Measurements from ENCODE around the gene EIF6.

GRCh38 chr20:35281506-35282101 is 3.0 kb downstream of the EIF6 start:
- TF ChIP-seq POLR2AphosphoS5 (IDR thresholded peaks at IDR 0.05; ENCODE audit: low read depth), result no peak
- TF ChIP-seq, protein P1, sequence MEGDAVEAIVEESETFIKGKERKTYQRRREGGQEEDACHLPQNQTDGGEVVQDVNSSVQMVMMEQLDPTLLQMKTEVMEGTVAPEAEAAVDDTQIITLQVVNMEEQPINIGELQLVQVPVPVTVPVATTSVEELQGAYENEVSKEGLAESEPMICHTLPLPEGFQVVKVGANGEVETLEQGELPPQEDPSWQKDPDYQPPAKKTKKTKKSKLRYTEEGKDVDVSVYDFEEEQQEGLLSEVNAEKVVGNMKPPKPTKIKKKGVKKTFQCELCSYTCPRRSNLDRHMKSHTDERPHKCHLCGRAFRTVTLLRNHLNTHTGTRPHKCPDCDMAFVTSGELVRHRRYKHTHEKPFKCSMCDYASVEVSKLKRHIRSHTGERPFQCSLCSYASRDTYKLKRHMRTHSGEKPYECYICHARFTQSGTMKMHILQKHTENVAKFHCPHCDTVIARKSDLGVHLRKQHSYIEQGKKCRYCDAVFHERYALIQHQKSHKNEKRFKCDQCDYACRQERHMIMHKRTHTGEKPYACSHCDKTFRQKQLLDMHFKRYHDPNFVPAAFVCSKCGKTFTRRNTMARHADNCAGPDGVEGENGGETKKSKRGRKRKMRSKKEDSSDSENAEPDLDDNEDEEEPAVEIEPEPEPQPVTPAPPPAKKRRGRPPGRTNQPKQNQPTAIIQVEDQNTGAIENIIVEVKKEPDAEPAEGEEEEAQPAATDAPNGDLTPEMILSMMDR (conservative IDR thresholded peaks at IDR 0.05; ENCODE audit: low read depth in 2 of 2), result no peak
